DMS 273 treated with DMSO at 0.1 percent for 48 hours (cell line): ENCODE data around the gene ABHD15.

ENCODE experiments used
- DNase-seq: peaks from one replicate; lab custom pipeline; 2025; lab: John Stamatoyannopoulos, UW

Gene ABHD15

DNA sequence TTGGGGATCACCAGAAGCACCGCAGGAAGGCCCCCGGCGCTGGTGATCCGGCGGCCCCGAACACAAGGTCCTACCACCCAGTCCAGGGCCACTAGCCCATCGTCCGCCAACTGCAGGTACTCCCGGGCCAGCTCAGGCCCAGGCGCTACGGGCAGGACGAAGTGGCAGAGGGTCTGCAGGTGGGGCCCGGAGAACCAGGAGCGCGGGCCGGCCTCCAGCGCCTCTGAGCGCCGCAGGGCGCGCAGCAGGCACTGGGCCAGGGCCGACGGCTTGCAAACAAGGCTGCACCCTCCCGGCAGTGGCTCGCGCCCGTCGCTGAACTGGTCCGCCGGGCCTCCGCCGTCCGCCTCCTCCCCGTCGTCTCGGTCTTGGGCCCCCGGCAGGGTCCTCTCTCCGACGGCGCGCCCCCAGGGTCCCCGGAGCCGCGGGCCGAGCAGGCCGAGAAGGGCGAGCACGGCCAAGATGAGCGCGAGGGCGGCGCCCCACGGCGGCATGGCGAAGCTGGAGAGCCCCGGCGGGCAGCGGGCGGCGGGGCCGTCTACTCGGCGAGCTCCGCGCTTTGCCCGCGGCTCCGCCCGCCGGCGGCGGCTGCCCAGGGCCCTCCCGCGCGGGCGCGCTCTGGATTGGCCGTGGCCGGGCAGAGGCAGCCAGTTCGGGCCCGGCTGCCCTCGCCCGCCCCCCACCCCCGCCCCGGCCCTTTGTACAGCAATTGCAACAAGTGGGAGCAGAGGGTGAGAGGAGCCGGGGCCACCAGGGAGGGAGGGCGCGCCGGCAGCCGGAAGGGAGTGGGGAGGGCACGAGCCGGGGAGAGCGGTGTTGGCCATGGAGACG, at the start of gene ABHD15:
Gene ABHD15, minus strand, starts transcription at position 565 of the 831 bp plus-strand sequence. Its CDS starts 71 bp downstream, at position 494.
- peak; percentile 24 for DNase-seq

DNA sequence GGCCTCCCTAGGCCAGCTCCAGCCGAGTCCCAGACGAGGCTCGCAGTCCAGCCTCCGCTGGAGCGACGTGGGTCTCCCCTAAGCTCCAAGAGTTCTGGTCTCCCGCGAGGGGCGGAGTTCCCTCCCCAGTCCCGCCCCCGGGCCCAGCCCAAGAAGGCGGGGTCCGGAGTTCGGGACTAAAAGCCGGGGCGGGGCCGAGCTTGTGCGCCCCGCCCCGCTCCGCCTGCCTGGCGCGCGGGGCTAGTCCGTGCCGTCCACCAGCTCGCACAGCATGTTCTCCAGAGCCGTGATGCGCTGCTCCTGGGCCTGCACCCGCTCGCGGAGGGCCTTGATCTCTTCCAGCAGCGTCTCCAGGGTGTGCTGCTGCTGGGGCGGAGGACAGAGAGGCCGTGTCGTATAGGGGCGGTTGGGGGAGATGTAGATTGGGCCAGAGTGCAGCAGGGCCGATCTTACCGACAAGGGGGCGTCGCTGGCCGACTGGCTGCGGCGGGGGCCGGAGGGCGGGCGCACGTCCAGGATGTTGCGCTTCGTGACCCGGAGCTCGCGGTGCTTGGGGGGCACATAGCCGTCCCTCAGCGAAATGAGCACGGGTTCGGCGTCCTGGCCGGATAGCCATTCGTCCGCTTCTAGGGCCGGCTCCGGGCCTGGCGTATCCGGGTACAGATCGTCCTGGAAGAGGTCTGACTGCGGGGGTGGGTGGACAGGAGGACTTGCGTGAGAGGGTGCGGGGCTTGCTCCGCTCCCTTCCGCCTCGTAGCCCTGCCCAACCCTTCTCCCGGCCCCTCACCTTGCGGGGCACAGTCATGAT, 48.9 kb upstream of the ABHD15 start:
- peak; percentile 49 for DNase-seq

GRCh38 chr17:29615048-29615385, 48.2 kb upstream of the ABHD15 start:
- DNase-seq = no peak

DNA sequence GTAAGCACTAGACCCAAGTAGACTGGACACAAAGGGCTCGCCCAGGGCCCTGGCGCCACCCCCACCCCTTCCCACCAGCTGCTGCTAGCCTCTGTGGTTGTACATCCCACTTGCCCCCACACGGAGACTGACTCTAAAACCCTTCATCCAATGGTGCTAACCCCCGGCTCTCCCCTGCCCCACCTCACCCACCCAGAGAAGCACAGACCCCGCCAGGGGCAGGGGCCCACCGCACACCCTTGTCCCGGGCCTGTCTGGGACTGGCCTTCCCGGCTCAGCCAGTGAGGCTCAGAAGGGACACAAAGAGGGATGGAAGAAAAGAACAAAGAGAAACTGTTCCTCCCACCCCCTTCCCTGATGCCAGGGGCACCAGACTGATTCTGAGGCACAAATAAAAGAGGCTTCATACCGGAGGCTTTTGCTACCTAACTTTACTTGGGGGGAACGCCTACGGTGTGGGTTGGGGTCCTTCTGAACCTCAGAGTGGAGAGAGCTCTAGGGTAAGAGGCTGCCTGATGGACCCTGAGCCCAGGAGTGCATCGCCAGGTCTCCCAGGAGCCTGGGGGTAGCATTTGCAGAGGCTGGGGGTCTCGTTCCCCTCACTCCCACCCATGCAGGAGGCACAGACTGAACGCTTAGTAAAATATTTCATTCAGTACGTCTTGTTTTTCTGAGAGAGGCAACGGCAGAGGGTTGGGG, 47.7 kb upstream of the ABHD15 start:
- DNase-seq = no peak

- no peak for DNase-seq
These were observed 47.0 kb upstream of the ABHD15 start for GRCh38 chr17:29613856-29614255.

GRCh38 chr17:29613352-29613837, 46.6 kb upstream of the ABHD15 start:
- DNase-seq = no peak

GRCh38 chr17:29612404-29613280, 45.8 kb upstream of the ABHD15 start:
- DNase-seq = no peak

DNA sequence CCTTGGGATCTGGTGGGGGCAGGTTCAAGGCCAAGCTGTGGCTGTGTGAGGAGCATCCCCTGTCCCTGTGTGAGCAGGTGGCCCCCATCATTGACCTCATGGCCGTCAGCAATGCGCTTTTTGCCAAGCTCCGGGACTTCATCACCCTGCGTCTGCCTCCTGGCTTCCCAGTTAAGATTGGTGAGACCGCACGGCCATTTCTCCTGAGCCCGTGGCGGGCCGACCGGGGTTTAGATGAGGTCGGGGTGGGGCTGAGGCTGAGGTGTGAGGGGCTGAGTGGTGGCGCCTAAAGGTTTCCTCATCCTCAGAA, 45.2 kb upstream of the ABHD15 start:
- DNase-seq = no peak

DNA sequence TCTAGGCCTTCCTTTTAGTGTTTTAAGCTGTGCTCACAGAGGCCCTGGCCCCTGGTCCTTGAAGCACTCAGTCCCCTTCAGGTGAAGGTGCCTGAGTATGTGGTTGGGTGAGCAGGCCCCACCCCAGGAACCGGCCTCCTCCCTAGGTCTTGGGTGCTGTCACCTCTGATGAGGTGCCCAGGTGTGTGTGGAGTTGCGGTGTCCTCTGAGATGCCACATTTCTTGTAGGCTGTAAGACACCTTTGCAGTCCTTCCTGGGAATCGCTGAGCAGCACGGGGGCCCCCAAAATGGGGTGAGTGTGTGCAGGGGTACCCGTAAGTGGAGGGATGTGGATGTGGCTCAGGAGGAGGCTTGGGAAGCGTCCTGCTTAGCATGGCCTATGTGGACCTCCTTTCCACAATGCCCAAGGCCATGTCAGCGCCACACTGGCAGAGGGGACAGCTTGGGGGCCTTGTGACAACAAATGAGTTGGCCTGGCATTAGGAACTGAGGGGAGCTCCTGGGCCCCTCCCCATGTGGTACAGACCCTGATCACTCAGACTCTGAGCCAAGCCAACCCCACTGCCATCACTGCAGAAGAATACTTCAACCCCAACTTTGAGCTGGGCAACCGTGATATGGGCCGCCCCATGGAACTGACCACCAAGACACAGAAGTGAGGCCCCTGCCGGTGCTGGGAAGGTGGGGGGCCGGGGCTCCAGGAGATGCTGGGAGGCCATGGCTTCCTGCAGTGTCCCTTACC, 44.7 kb upstream of the ABHD15 start:
- no peak for DNase-seq

GRCh38 chr17:29610395-29610794, 43.6 kb upstream of the ABHD15 start:
- DNase-seq = no peak

DNA sequence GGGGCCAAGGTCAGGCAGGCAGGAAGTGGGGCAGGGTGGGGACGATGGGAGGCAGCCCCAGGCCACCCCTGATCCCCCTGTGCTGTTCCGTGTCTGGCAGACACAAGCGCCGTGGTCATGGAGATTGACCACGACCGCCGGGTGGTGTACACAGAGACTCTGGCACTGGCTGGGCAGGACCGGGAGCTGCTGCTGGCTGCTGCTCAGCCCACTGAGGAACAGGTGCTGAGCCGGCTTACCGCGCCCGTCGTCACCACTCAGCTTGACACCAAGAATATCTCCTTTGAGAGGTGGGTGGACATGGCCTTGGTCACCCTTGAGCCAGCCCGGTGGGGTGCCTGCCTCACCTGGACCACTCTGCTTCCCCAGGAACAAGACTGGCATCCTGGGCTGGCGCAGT, 42.1 kb upstream of the ABHD15 start:
- DNase-seq = no peak

GRCh38 chr17:29607557-29608195, 40.8 kb upstream of the ABHD15 start:
- no peak for DNase-seq

- DNase-seq = no peak
These were observed 36.4 kb upstream of the ABHD15 start for GRCh38 chr17:29603109-29603674.

- DNase-seq = peak; percentile 60
These were observed 30.7 kb upstream of the ABHD15 start for GRCh38 chr17:29597361-29598172.

- no peak for DNase-seq
These were observed 30.0 kb upstream of the ABHD15 start for GRCh38 chr17:29596811-29597210.

DNA sequence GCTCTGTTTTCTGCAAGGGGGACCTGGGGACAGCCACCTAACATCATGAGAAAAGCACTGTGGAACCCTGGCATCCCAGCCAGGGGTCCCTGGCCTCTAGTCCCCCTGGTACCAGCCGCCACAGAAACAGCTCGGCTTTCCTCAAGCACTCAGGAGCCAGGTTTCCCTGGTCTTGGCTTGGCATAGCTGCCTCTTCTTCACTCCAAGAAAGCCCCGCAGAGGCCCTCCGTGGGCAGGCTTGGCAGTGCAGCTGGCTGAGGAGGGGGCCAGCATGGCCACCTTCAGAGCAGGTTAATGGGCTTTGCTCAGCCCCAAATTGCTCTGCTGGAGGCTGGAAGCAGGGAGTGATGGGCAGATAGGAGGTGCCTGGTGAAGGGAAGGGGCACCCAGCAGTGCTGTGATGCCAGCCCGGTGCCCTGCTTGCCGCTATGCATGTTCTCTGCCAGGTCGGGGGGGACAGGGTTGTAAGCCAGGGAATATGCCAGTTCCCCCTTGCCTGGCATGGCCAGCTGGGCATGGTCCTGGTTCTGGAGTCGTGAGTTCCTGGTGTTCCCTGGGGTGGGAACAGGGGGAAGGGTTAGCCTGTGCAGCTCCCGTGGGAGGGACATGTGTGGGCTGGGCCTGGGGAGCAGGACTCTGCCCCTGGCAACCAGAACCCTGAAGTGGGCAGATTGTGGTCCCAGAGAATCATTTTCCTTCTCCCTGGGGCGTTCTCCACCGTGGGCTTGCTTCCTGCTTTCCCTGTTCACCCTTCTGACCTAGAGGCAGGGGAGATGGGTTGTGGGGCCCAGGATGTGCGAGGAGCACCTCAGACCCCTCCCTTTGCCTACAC, 29.3 kb upstream of the ABHD15 start:
- DNase-seq = no peak

DNA sequence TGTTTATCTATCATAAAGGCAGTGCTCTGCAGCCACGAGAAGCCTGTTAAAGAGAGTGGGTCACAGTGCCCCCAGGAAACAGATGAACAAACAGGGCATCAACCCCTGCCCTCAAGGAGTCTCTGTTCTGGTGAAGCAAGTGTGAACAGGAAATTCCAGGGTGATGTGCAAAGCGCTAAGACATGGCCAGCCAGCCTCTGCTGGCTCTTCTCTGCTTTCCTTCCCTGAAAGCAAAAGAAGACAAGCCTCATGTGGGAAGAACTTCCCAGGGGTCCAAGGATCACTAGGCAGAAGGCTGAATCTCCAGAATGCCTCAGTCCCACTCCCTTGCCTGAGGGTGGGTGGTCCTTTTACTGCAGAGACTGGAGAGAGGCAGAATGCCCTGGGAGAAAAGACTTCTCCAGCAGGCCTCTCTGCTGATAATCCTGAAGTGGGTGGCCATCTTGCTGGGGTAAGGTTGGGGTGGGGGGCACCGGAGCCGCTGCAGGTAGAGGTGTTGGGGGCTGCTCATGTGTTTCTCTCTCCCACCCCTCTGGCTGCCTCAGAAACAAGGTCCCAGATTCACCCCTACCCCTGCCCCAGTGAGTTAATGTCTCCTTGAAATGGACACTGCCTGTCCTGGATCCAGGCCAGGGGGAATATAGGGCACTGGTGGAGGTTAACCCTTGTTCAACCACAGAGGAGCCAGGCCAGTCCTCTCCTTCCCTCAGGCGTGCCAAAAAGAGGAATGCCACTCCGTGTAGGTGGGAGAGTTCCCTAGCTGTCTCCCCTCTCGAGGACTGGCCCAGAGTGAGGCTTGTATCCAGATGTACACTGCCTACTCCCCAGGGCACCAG, 28.5 kb upstream of the ABHD15 start:
- no peak for DNase-seq
